CD4-positive, alpha-beta memory T cell (primary cell): ENCODE data around the gene PLEK2. TPM values are rescaled to one million over a fixed set of nuclear protein-coding genes. Genes with fewer than 3 reads are reported as not detected.
"Not testable (repeated sequence)": the region's sequence is repeated elsewhere in the genome, so short reads cannot be mapped to it uniquely, and the experiment has no call there.

Experiments
- CTCF ChIA-PET: fragments of 350-600 bp; sonication (Branson Sonifier 250); formaldehyde crosslinking; loops from one replicate; lab custom pipeline; 2021; ENCODE audit warnings: inconsistent platforms; ENCODE audit not compliant: partially characterized antibody; lab: Charles Lee
- POLR2A ChIA-PET: fragments of 350-600 bp; sonication (Branson Sonifier 250); formaldehyde crosslinking; loops from one replicate; lab custom pipeline; 2021; ENCODE audit not compliant: partially characterized antibody; lab: Charles Lee
- DNase-seq, 5 donors: peaks; one replicate each; pipeline versions ENCODE4 v3.0.0 to v3.0.0-alpha.2; 2020 to 2022; ENCODE audit warnings: mixed read lengths in 1 of 5
- H3K27ac ChIP-seq: one replicate; pipeline ENCODE4 v1.7.0; 2013; ENCODE audit warnings: low read depth, low read length
- H3K27me3 ChIP-seq: 2 replicates; pipeline ENCODE4 v1.7.0; 2013; ENCODE audit warnings: mild to moderate bottlenecking, low read length, moderate library complexity; ENCODE audit not compliant: insufficient read depth
- H3K36me3 ChIP-seq: 2 replicates; pipeline ENCODE4 v1.7.0; 2013; ENCODE audit warnings: mild to moderate bottlenecking, low read length, moderate library complexity; ENCODE audit not compliant: insufficient read depth
- H3K4me1 ChIP-seq: 2 replicates; pipeline ENCODE4 v1.7.0; 2013; ENCODE audit warnings: mild to moderate bottlenecking, low read length, moderate library complexity; ENCODE audit not compliant: insufficient read depth
- H3K4me3 ChIP-seq, 2 donors: one replicate each; pipeline ENCODE4 v1.7.0; 2013; ENCODE audit warnings: low read length in 2 of 2, mild to moderate bottlenecking in 1 of 2
- H3K9me3 ChIP-seq, 2 donors: one replicate each; pipeline ENCODE4 v1.7.0; 2013; ENCODE audit warnings: low read length in 2 of 2, control low read depth in 1 of 2; ENCODE audit not compliant: control insufficient read depth in 1 of 2
- H3K27ac Mint-ChIP-seq, 7 donors: one replicate each; pipeline ENCODE4 v1.8.0; 2020 to 2021; ENCODE audit warnings: mixed read lengths in 7 of 7, mild to moderate bottlenecking in 6 of 7, inconsistent platforms in 3 of 7, moderate library complexity in 3 of 7
- H3K27me3 Mint-ChIP-seq, 2 donors: one replicate each; pipeline ENCODE4 v1.8.0; 2020 to 2021; ENCODE audit warnings: mixed read lengths in 2 of 2
- H3K36me3 Mint-ChIP-seq, 2 donors: one replicate each; pipeline ENCODE4 v1.8.0; 2020 to 2021; ENCODE audit warnings: mixed read lengths in 2 of 2, inconsistent platforms in 1 of 2, mild to moderate bottlenecking in 1 of 2
- H3K4me1 Mint-ChIP-seq, 4 donors: one replicate each; pipeline ENCODE4 v1.8.0; 2020 to 2021; ENCODE audit warnings: mixed read lengths in 4 of 4, mild to moderate bottlenecking in 1 of 4
- H3K4me3 Mint-ChIP-seq, 8 donors: one replicate each; pipeline ENCODE4 v1.8.0; 2020 to 2021; ENCODE audit warnings: mixed read lengths in 8 of 8, mild to moderate bottlenecking in 7 of 8, moderate library complexity in 6 of 8, inconsistent platforms in 3 of 8
- H3K9me3 Mint-ChIP-seq, 8 donors: one replicate each; pipeline ENCODE4 v1.8.0; 2020 to 2021; ENCODE audit warnings: mixed read lengths in 8 of 8, mild to moderate bottlenecking in 5 of 8, inconsistent platforms in 3 of 8, moderate library complexity in 1 of 8
- intact Hi-C: fragments of 100-400 bp; cut with micrococcal nuclease; formaldehyde crosslinking; loops from one replicate; pipeline ENCODE4 v1.15.1; 2023
- polyA plus RNA-seq, 2 donors: library from polyadenylated mRNA; unstranded; fragments of 300-500 nt; fragmentation: Illumina TruSeq; gene quantifications; one replicate each; pipeline ENCODE4 v1.2.3, GENCODE V29; 2021
- total RNA-seq, 2 experiments: library from RNA; stranded (reverse); gene quantifications; one replicate each; pipeline ENCODE4 v1.2.3, GENCODE V29; 2021

Gene PLEK2
- total and polyA plus RNA-seq, 4 experiments from 2014 or later, result 1.9 to 4.1 (median 2.5) TPM

DNA sequence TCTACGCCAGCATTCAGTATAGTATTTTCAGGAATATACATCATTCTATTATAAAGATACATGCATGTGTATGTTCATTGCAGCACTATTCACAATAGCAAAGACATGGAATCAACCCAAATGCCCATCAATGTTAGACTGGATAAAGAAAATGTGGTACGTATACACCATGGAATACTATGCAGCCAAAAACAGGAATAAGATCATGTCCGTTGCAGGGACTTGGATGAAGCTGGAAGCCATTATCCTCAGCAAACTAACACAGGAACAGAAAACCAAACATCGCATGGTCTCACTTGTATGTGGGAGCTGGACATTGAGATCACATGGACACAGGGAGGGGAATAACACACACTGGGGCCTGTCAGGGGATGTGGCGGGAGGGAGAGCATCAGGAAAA is 3.6 kb upstream of the PLEK2 start:
- H3K36me3 Mint-ChIP-seq, H3K9me3 Mint-ChIP-seq, H3K4me3 ChIP-seq, H3K36me3 ChIP-seq, H3K9me3 ChIP-seq, intact Hi-C loops, H3K27ac Mint-ChIP-seq, H3K27me3 ChIP-seq, H3K27ac ChIP-seq, H3K27me3 Mint-ChIP-seq, DNase-seq, POLR2A ChIA-PET, H3K4me3 Mint-ChIP-seq, H3K4me1 ChIP-seq: not testable (repeated sequence)
- CTCF ChIA-PET, result interaction anchor here (1.1 to 10.7 kb wide), 3 partner anchors 9 to 156 kb away, joined by 6 to 58 read pairs (median 24); no protein-coding TSS in a partner anchor
- peaks cover 2 to 12% (median 5%) of the 10 kb centered on the region in 4 donors for H3K4me1 Mint-ChIP-seq

DNA sequence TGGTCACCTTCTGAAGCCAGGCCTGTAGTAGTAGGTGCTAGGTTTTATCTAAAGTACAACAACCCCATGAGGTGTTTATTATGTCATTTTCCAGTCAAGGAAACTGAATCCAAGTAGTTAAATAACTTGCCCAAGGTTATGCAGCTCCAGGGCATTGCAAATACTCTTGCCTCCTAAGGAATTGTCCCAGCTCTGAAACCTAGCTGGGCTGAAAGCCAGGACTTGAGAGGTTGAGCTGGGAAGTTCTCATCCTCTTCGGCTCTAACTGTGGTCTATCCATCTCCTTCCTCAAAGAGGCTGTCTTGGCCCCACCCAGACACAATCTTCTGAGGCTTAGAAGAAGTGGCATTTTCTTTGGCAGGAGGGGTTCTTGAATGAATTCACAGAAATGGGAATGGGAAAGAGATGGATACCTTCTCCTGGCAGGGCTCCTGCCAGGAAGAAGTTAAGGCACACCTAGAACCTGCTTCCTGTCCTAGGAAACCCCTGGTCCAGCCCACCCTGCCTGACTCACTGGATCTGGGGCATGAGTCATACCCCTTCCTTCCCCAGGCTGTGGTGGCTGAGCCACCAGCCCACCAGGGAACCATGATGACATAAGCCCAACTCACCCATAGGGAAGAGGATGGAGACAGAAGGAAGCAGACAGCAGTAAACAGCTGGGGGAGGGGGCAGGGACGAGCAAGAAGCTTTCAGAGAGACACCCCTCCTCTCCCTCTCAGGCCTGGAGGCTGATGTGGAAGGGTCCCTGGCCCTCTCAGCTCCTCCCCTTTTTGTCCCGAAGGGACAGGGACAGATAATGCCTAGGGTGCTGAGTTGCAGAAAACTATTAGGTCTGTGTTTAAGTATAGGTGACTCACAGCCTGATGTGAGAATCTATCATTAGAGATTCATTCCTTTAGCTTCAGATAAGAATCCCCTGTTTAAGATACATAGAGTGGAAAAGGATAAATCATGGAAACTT is 2.1 kb upstream of the PLEK2 start:
- H3K36me3 ChIP-seq, result no peaks in the 10 kb centered on the region
- ChIA-PET CTCF (interaction anchor here (1.8 to 10.7 kb wide), 4 partner anchors 14 to 290 kb away, joined by 4 to 58 read pairs (median 18); partner anchors contain the start of genes ATP6V1D and EIF2S1), POLR2A (no interaction called here)
- Mint-ChIP-seq H3K27me3 (peaks cover 0 to 4% of the 10 kb centered on the region in 2 donors), H3K4me1 (peaks cover 2 to 12% (median 5%) of the 10 kb centered on the region in 4 donors), H3K4me3 (no peak overlapping the region), H3K36me3 (no peaks in the 10 kb centered on the region), H3K9me3 (no peaks in the 10 kb centered on the region), H3K27ac (no peak overlapping the region)
- no peaks in the 10 kb centered on the region for H3K4me1 ChIP-seq
- H3K4me3 ChIP-seq, result no peak overlapping the region
- H3K27ac ChIP-seq, result no peak overlapping the region
- H3K9me3 ChIP-seq, result no peaks in the 10 kb centered on the region
- DNase-seq, result no peak
- H3K27me3 ChIP-seq, result no peaks in the 10 kb centered on the region
- intact Hi-C loops, result no loop called here

DNA sequence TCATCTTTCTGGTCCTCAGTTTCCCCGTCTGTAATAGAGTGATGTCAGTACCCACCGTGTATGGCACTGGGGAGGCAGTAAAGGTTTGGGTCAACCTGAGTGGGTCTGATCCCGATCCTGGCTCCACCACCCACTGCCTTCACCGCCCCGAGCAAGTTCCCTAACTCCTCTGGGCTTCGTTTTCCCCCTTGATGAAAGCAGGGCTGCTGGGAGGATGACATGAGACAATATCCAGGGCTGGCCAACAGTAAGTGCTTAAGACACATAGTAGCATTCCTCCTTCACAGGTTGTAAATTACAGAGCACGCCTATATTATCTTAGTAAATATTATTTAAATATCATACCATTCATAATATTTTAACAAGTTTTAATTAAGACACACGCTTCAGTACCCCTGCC is 595 bp downstream of the PLEK2 start:
- no peak overlapping the region for H3K27ac Mint-ChIP-seq
- Histone ChIP-seq H3K9me3 (no peaks in the 10 kb centered on the region), H3K27me3 (no peaks in the 10 kb centered on the region), H3K4me1 (no peaks in the 10 kb centered on the region), H3K27ac (no peak overlapping the region), H3K4me3 (peak overlapping the region in 1 of 2 donors; percentile 47), H3K36me3 (no peaks in the 10 kb centered on the region)
- peaks cover 0 to 2% of the 10 kb centered on the region in 2 donors for H3K27me3 Mint-ChIP-seq
- peaks cover 2 to 12% (median 5%) of the 10 kb centered on the region in 4 donors for H3K4me1 Mint-ChIP-seq
- DNase-seq, result no peak
- ChIA-PET POLR2A (interaction anchor here (1.4 to 2.7 kb wide), 3 partner anchors 51 to 189 kb away, joined by 3 to 12 read pairs (median 6); partner anchors contain the start of genes ATP6V1D, EIF2S1 and PIGH), CTCF (interaction anchor here (1.0 to 1.4 kb wide), 4 partner anchors 9 to 293 kb away, joined by 3 to 4 read pairs (median 3); no protein-coding TSS in a partner anchor)
- peak overlapping the region; percentile 70 to 86 (median 77) for H3K4me3 Mint-ChIP-seq
- no peaks in the 10 kb centered on the region for H3K36me3 Mint-ChIP-seq
- intact Hi-C loops, result no loop called here
- no peaks in the 10 kb centered on the region for H3K9me3 Mint-ChIP-seq

DNA sequence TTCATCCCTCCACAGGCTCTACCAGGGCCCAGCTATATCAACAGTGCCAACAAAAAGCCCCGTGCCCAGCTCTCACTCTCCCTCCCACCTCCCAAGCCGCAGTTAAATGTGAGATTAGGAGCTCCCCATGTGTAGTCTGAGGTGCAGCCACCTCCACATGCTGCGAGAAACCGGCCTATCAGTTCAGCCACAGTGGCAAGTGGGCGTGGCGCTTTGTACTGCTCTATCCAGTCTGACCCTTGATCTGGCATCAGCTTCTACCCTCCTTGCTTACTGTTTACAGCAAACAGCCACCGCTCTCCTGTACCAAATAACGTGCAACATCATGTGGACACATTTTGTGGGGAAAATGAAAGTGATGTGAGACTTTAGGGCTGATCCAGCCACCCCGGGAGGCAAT is 1.7 kb downstream of the PLEK2 start:
- H3K27ac ChIP-seq, result no peak overlapping the region
- no peaks in the 10 kb centered on the region for H3K27me3 ChIP-seq
- H3K4me3 ChIP-seq, result no peak overlapping the region
- peaks cover 2 to 12% (median 5%) of the 10 kb centered on the region in 4 donors for H3K4me1 Mint-ChIP-seq
- H3K27me3 Mint-ChIP-seq, result no peaks in the 10 kb centered on the region
- no peaks in the 10 kb centered on the region for H3K4me1 ChIP-seq
- ChIA-PET POLR2A (interaction anchor here (2.7 kb wide), 1 partner anchor 50 kb away, joined by 12 read pairs; the partner anchor contains the start of genes ATP6V1D and EIF2S1), CTCF (interaction anchor here (0.7 to 1.7 kb wide), 5 partner anchors 8 to 294 kb away, joined by 3 to 6 read pairs (median 4); no protein-coding TSS in a partner anchor)
- no peak overlapping the region for H3K4me3 Mint-ChIP-seq
- no peaks in the 10 kb centered on the region for H3K36me3 ChIP-seq
- no peak for DNase-seq
- peak overlapping the region in 1 of 7 donors; percentile 16 for H3K27ac Mint-ChIP-seq
- intact Hi-C loops, result no loop called here
- H3K36me3 Mint-ChIP-seq, result no peaks in the 10 kb centered on the region
- no peaks in the 10 kb centered on the region for H3K9me3 Mint-ChIP-seq
- no peaks in the 10 kb centered on the region for H3K9me3 ChIP-seq

DNA sequence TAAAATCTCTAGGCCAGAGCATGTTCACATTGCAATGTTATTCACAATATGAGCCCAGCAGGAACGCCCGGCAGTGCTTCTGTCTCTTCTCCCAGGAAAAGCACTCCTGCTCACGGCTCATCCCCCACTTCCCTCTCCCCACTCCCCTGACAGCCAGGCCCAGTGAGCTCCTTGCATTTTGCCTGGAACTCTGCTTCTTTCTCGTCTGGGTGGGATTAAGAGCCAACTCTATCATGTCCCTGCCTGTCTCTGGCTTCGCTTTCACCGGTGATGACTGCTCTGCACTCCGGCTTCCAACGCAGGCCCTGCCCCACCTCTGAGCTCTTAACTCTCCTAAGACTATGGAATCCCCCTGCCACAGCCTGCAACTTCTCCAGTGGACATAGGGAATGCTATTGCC is 2.5 kb downstream of the PLEK2 start:
- no peaks in the 10 kb centered on the region for H3K9me3 Mint-ChIP-seq
- Histone ChIP-seq H3K4me3 (no peak overlapping the region), H3K27ac (no peak overlapping the region), H3K36me3 (no peaks in the 10 kb centered on the region), H3K9me3 (no peaks in the 10 kb centered on the region), H3K4me1 (no peaks in the 10 kb centered on the region), H3K27me3 (no peaks in the 10 kb centered on the region)
- no peak overlapping the region for H3K4me3 Mint-ChIP-seq
- H3K36me3 Mint-ChIP-seq, result no peaks in the 10 kb centered on the region
- intact Hi-C loops, result no loop called here
- peak overlapping the region in 2 of 7 donors; percentile 12 to 57 for H3K27ac Mint-ChIP-seq
- H3K4me1 Mint-ChIP-seq, result peaks cover 2 to 12% (median 5%) of the 10 kb centered on the region in 4 donors
- no peaks in the 10 kb centered on the region for H3K27me3 Mint-ChIP-seq
- no peak for DNase-seq
- ChIA-PET POLR2A (interaction anchor here (0.6 kb wide), 1 partner anchor 1051 kb away, joined by 3 read pairs; no protein-coding TSS in a partner anchor), CTCF (interaction anchor here (1.2 to 1.7 kb wide), 4 partner anchors 9 to 295 kb away, joined by 3 to 6 read pairs (median 5); no protein-coding TSS in a partner anchor)

DNA sequence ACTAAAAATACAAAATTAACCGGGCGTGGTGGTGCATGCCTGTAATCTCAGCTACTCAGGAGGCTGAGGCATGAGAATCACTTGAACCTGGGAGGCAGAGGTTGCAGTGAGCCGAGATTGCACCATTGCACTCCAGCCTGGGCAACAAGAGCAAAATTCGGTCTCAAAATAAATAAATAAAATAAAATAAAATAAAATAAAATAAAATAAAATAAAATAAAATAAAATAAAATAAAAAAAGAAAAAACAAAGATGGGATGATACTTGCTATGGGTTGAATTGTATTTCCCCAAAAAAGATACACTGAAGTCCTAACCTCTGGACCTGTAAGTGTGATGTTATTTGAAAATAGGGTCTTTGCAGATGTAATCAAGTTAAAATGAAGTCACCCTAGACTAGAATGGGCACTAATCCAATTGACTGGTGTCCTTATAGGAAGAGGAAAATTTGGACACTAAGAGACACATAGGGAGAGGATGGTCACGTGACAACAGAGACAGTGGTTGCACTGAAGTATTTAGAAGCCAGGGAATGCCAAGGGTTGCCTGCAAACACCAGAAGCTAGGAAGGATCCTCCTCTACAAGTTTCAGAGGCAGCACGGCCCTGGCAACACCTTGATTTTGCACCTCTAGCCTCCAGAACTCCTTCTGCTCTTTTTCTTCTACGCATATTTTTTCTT is 3.7 kb downstream of the PLEK2 start:
- H3K27ac ChIP-seq, DNase-seq, H3K4me3 ChIP-seq, H3K4me3 Mint-ChIP-seq, POLR2A ChIA-PET, intact Hi-C loops, H3K36me3 ChIP-seq, H3K9me3 ChIP-seq, H3K27me3 ChIP-seq, H3K27me3 Mint-ChIP-seq, H3K4me1 ChIP-seq, H3K36me3 Mint-ChIP-seq, H3K9me3 Mint-ChIP-seq: not testable (repeated sequence)
- Mint-ChIP-seq H3K4me1 (peaks cover 2 to 12% (median 5%) of the 10 kb centered on the region in 4 donors), H3K27ac (peak overlapping the region in 1 of 7 donors; percentile 73)
- CTCF ChIA-PET, result interaction anchor here (1.7 kb wide), 1 partner anchor 10 kb away, joined by 6 read pairs; no protein-coding TSS in a partner anchor
